ENCODE data around the gene SH3GLB1. TPM values are rescaled to one million over a fixed set of nuclear protein-coding genes. Genes with fewer than 3 reads are reported as not detected.

The SH3GLB1 gene
- total and polyA plus RNA-seq, 10 of the 15 experiments (the other 5 are each of a cell fraction or from before 2014, with no cell fraction given) = 18.0 to 59.0 (median 36.5) TPM

DNA sequence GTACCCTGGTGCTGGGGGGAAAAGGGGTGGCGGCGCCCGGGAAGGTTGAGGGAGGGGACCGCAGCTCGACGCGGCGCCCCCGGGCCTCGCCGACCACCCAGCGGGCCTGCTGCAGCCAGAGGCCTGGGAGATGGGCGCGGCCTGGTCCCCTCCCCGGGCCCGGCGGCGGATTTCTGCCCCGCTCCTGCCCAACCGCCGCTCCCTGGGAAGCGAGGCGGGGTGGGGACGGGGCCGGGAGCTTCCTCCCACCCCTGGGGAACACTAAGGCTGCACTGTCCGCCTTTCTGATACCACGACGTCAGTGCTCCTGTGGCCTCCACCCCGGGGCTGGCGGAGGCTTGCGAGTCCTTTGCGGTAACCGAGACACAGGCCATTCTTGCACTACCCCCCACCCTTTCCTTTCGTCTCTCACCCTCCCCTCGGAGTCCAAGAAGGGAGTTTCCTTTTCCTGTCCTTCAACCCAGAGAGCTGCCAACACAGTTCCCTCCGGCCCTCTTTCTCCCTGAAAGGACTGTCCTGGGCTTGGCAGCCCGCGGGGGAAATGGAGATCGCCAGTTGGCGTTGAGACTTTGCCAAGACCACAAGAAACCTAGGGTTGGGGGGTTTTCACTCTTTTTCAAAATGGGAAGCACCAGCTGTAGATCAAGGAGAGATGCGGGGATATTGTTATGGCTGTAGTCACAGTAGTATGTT lies 742 bp downstream of the SH3GLB1 start (continued):
- TF ChIP-seq HDAC6 (IDR thresholded peaks at IDR 0.05; ENCODE audit: unreplicated experiment) (no peak), SREBF1 (IDR thresholded peaks at IDR 0.05; ENCODE audit: low read length) (no peak), JUND (IDR thresholded peaks at IDR 0.05; ENCODE audit: low read depth, low read length) (no peak), NKRF (conservative IDR thresholded peaks at IDR 0.05) (no peak), IRF5 (IDR thresholded peaks at IDR 0.05; ENCODE audit: borderline replicate concordance) (no peak), PRDM15 (CRISPR knock-in tag; IDR thresholded peaks at IDR 0.05) (no peak), PAX5 (IDR thresholded peaks at IDR 0.05; ENCODE audit: borderline replicate concordance, low read depth, low read length) (no peak), HCFC1 (IDR thresholded peaks at IDR 0.05; ENCODE audit: low read length) (no peak), LARP7 (IDR thresholded peaks at IDR 0.05) (no peak), POU2F2 (IDR thresholded peaks at IDR 0.05; ENCODE audit: borderline replicate concordance, low read depth, low read length) (peak; percentile 10; the same call in 1 of the 3 replicates), HDAC2 (IDR thresholded peaks at IDR 0.05) (no peak), PBX3 (IDR thresholded peaks at IDR 0.05; ENCODE audit: insufficient replicate concordance, low read depth, low read length) (no peak), SMARCA5 (IDR thresholded peaks at IDR 0.05) (no peak; the same call in 1 of the 2 replicates)
- TF ChIP-seq, protein P1, sequence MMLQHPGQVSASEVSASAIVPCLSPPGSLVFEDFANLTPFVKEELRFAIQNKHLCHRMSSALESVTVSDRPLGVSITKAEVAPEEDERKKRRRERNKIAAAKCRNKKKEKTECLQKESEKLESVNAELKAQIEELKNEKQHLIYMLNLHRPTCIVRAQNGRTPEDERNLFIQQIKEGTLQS (IDR thresholded peaks at IDR 0.05; ENCODE audit: borderline replicate concordance, extremely low read depth, low read depth, low read length) = no peak
- TF ChIP-seq, protein P2, sequence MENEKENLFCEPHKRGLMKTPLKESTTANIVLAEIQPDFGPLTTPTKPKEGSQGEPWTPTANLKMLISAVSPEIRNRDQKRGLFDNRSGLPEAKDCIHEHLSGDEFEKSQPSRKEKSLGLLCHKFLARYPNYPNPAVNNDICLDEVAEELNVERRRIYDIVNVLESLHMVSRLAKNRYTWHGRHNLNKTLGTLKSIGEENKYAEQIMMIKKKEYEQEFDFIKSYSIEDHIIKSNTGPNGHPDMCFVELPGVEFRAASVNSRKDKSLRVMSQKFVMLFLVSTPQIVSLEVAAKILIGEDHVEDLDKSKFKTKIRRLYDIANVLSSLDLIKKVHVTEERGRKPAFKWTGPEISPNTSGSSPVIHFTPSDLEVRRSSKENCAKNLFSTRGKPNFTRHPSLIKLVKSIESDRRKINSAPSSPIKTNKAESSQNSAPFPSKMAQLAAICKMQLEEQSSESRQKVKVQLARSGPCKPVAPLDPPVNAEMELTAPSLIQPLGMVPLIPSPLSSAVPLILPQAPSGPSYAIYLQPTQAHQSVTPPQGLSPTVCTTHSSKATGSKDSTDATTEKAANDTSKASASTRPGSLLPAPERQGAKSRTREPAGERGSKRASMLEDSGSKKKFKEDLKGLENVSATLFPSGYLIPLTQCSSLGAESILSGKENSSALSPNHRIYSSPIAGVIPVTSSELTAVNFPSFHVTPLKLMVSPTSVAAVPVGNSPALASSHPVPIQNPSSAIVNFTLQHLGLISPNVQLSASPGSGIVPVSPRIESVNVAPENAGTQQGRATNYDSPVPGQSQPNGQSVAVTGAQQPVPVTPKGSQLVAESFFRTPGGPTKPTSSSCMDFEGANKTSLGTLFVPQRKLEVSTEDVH (IDR thresholded peaks at IDR 0.05; ENCODE audit: low read depth, partially characterized antibody) = no peak
